Measurements from ENCODE around the gene LYPD5.

DNA sequence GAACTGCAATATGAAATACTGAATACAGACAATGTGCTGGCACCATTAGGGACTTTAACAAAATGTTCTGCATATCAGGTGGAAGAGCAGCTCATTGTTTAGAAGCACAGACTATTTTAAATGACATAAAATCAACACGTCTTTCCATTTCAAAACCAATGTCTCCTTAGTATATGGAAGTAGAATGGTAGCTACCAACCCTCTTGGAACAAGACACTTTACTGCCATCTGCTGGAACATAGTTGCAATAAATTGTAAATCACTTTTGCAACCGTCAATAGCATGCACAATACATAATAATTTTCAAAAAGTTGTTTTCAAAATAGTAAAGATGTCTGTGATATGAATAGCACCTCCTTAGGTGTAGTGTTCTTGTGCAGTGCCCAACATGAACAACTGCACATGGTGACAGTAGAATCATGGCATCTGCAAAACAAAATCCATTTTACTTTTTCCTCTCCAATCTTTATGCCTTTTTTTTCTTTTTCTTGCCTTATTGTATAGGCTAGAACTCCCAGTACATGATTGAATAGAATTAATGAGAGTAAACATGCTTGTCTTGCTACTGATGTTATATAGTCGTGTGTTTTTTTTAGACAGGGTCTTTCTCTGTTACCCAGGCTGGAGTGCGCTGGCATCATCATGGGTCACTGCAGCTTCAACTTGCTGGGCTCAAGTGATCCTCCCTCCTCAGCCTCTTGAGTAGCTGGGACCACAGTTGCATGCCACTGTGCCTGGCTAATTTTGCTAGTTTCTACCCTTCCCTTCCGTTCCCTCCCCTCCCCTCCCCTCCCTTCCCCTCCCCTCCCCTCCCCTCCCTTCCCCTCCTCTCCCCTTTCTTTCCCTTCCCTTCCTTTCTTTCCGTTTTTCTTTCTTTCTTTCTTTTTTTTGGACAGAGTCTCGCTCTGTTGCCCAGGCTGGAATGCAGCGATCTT lies 7.8 kb upstream of the LYPD5 start:
- TF ChIP-seq CTCF (IDR thresholded peaks at IDR 0.05), result peak in 2 of 4 experiments; percentile 19 to 39
- TF ChIP-seq POLR2A (IDR thresholded peaks at IDR 0.05), result no peak
- no peak for TF ChIP-seq POLR2AphosphoS5 (IDR thresholded peaks at IDR 0.05)

Measured in sigmoid colon (tissue), 4 donors.